ENCODE data around the gene FGF3.

The FGF3 gene

GRCh38 chr11:69854713-69855112 lies 35.5 kb upstream of the FGF3 start:
- Histone ChIP-seq H3K9ac (ENCODE audit: low read length) (no peak overlapping the region), H3K36me3 (ENCODE audit: low read length) (no peaks in the 10 kb centered on the region), H3K27ac (ENCODE audit: low read depth, low read length) (no peak overlapping the region), H3K9me3 (ENCODE audit: insufficient read depth, low read length) (no peaks in the 10 kb centered on the region), H3K4me3 (ENCODE audit: insufficient read depth, low read length, poor library complexity, severe bottlenecking) (no peak overlapping the region), H2AFZ (ENCODE audit: low read depth, low read length, severe bottlenecking) (no peak overlapping the region), H3K4me2 (ENCODE audit: low read depth, low read length, poor library complexity, severe bottlenecking) (no peak overlapping the region), H3F3A (ENCODE audit: insufficient read depth) (no peaks in the 10 kb centered on the region), H3K27me3 (ENCODE audit: low read length) (no peaks in the 10 kb centered on the region), H3K79me2 (ENCODE audit: insufficient read depth, low read length) (no peaks in the 10 kb centered on the region), H3K9me2 (replicated peaks; ENCODE audit: insufficient read depth, low read length) (no peaks in the 10 kb centered on the region), H4K20me1 (ENCODE audit: low read depth, low read length) (no peaks in the 10 kb centered on the region)
- TF ChIP-seq, protein P1, sequence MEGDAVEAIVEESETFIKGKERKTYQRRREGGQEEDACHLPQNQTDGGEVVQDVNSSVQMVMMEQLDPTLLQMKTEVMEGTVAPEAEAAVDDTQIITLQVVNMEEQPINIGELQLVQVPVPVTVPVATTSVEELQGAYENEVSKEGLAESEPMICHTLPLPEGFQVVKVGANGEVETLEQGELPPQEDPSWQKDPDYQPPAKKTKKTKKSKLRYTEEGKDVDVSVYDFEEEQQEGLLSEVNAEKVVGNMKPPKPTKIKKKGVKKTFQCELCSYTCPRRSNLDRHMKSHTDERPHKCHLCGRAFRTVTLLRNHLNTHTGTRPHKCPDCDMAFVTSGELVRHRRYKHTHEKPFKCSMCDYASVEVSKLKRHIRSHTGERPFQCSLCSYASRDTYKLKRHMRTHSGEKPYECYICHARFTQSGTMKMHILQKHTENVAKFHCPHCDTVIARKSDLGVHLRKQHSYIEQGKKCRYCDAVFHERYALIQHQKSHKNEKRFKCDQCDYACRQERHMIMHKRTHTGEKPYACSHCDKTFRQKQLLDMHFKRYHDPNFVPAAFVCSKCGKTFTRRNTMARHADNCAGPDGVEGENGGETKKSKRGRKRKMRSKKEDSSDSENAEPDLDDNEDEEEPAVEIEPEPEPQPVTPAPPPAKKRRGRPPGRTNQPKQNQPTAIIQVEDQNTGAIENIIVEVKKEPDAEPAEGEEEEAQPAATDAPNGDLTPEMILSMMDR (IDR thresholded peaks at IDR 0.05; ENCODE audit: insufficient read depth, low read length, poor library complexity, severe bottlenecking) = no peak
- no peak for TF ChIP-seq EZH2phosphoT487 (conservative IDR thresholded peaks at IDR 0.05; ENCODE audit: low read length)

DNA sequence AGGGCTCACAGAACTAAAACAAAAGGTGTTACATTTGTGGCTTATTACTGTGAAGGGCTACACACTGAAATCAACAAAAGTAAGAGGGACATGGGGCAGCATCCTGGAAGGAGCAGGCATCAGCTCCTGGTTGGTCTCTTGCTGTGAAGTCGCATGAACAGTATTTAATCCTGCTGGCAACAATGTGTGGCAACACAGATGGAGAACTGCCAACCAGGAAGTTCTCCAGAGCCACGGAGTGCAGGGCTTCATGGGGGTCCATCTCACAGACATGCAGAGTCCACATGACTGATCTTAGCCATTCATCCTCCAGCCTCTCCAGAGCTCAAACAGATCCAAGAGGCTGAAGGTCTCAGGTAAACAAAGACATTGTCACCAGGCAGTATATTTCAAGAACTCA lies 32.8 kb upstream of the FGF3 start:
- Histone ChIP-seq H3K9ac (ENCODE audit: low read length) (no peak overlapping the region), H3K79me2 (ENCODE audit: insufficient read depth, low read length) (no peaks in the 10 kb centered on the region), H3F3A (ENCODE audit: insufficient read depth) (no peaks in the 10 kb centered on the region), H3K4me3 (ENCODE audit: insufficient read depth, low read length, poor library complexity, severe bottlenecking) (no peak overlapping the region), H2AFZ (ENCODE audit: low read depth, low read length, severe bottlenecking) (no peak overlapping the region), H3K9me3 (ENCODE audit: insufficient read depth, low read length) (no peaks in the 10 kb centered on the region), H3K4me2 (ENCODE audit: low read depth, low read length, poor library complexity, severe bottlenecking) (no peak overlapping the region), H4K20me1 (ENCODE audit: low read depth, low read length) (no peaks in the 10 kb centered on the region), H3K9me2 (replicated peaks; ENCODE audit: insufficient read depth, low read length) (no peaks in the 10 kb centered on the region), H3K27me3 (ENCODE audit: low read length) (no peaks in the 10 kb centered on the region), H3K27ac (ENCODE audit: low read depth, low read length) (no peak overlapping the region), H3K36me3 (ENCODE audit: low read length) (no peaks in the 10 kb centered on the region)
- no peak for TF ChIP-seq EZH2phosphoT487 (conservative IDR thresholded peaks at IDR 0.05; ENCODE audit: low read length)
- TF ChIP-seq, protein P1 (IDR thresholded peaks at IDR 0.05; ENCODE audit: insufficient read depth, low read length, poor library complexity, severe bottlenecking) = no peak

GRCh38 chr11:69848201-69848600 lies 29.0 kb upstream of the FGF3 start:
- Histone ChIP-seq H3K9me2 (replicated peaks; ENCODE audit: insufficient read depth, low read length) (no peaks in the 10 kb centered on the region), H3F3A (ENCODE audit: insufficient read depth) (no peaks in the 10 kb centered on the region), H4K20me1 (ENCODE audit: low read depth, low read length) (no peaks in the 10 kb centered on the region), H3K27ac (ENCODE audit: low read depth, low read length) (no peak overlapping the region), H3K4me2 (ENCODE audit: low read depth, low read length, poor library complexity, severe bottlenecking) (no peak overlapping the region), H3K27me3 (ENCODE audit: low read length) (no peaks in the 10 kb centered on the region), H3K36me3 (ENCODE audit: low read length) (no peaks in the 10 kb centered on the region), H3K9me3 (ENCODE audit: insufficient read depth, low read length) (no peaks in the 10 kb centered on the region), H3K79me2 (ENCODE audit: insufficient read depth, low read length) (no peaks in the 10 kb centered on the region), H3K9ac (ENCODE audit: low read length) (no peak overlapping the region), H2AFZ (ENCODE audit: low read depth, low read length, severe bottlenecking) (no peak overlapping the region), H3K4me3 (ENCODE audit: insufficient read depth, low read length, poor library complexity, severe bottlenecking) (no peak overlapping the region)
- TF ChIP-seq, protein P1 (IDR thresholded peaks at IDR 0.05; ENCODE audit: insufficient read depth, low read length, poor library complexity, severe bottlenecking) = no peak
- TF ChIP-seq EZH2phosphoT487 (conservative IDR thresholded peaks at IDR 0.05; ENCODE audit: low read length) = no peak

All from SU-DHL-6 (cell line).